ENCODE measurements around the gene LOXHD1.

Gene LOXHD1

GRCh38 chr18:46471809-46472498 is 185.1 kb downstream of the LOXHD1 start:
- no peak for FAIRE-seq

GRCh38 chr18:46470714-46471113 is 186.3 kb downstream of the LOXHD1 start:
- no peak for FAIRE-seq

- FAIRE-seq: no peak
Observed at GRCh38 chr18:46469186-46469915, 187.7 kb downstream of the LOXHD1 start.

GRCh38 chr18:46468426-46469180 is 188.4 kb downstream of the LOXHD1 start:
- no peak for FAIRE-seq

- no peak for FAIRE-seq
Observed at GRCh38 chr18:46466234-46467160, 190.5 kb downstream of the LOXHD1 start.

GRCh38 chr18:46464926-46465655 is 191.9 kb downstream of the LOXHD1 start:
- FAIRE-seq: no peak

GRCh38 chr18:46462523-46462922 is 194.5 kb downstream of the LOXHD1 start:
- FAIRE-seq: no peak

- no peak for FAIRE-seq
Observed at GRCh38 chr18:46461993-46462392, 195.0 kb downstream of the LOXHD1 start.

GRCh38 chr18:46460754-46461153 is 196.3 kb downstream of the LOXHD1 start:
- no peak for FAIRE-seq

GRCh38 chr18:46459789-46460455 is 197.1 kb downstream of the LOXHD1 start:
- FAIRE-seq: no peak

GRCh38 chr18:46458472-46458871 is 198.5 kb downstream of the LOXHD1 start:
- no peak for FAIRE-seq

- no peak for FAIRE-seq
Observed at GRCh38 chr18:46456691-46457090, 200.3 kb downstream of the LOXHD1 start.

- no peak for FAIRE-seq
Observed at GRCh38 chr18:46452820-46453219, 204.2 kb downstream of the LOXHD1 start.

GRCh38 chr18:46449499-46449898 is 207.5 kb downstream of the LOXHD1 start:
- FAIRE-seq: no peak

- FAIRE-seq: no peak
Observed at GRCh38 chr18:46449033-46449432, 208.0 kb downstream of the LOXHD1 start.

- FAIRE-seq: no peak
Observed at GRCh38 chr18:46448347-46448746, 208.7 kb downstream of the LOXHD1 start.

- FAIRE-seq: no peak
Observed at GRCh38 chr18:46447792-46448191, 209.2 kb downstream of the LOXHD1 start.

GRCh38 chr18:46447323-46447722 is 209.7 kb downstream of the LOXHD1 start:
- FAIRE-seq: no peak

- FAIRE-seq: no peak
Observed at GRCh38 chr18:46445522-46446313, 211.3 kb downstream of the LOXHD1 start.

- FAIRE-seq: no peak
Observed at GRCh38 chr18:46439037-46439436, 218.0 kb downstream of the LOXHD1 start.

Measured in G401.6 (cell line).